Fibroblast of lung (primary cell): Measurements from ENCODE around the gene HMGCS1. TPM values are rescaled to one million over a fixed set of nuclear protein-coding genes. Genes with fewer than 3 reads are reported as not detected.

Experiments used
- DNase-seq, 2 donors: peaks; one replicate each; pipeline versions ENCODE4 v3.0.0 to v3.0.0-alpha.2; 2010; ENCODE audit warnings: low read depth in 2 of 2
- H2AFZ ChIP-seq: 2 replicates; pipeline ENCODE4 v1.5.1; 2012; ENCODE audit warnings: low read length, control low read depth, inconsistent platforms
- H3K27ac ChIP-seq: 2 replicates; pipeline ENCODE4 v1.5.1; 2011; ENCODE audit warnings: low read length, control low read depth; ENCODE audit not compliant: insufficient read depth
- H3K27me3 ChIP-seq: 2 replicates; pipeline ENCODE4 v1.5.1; 2011; ENCODE audit warnings: mild to moderate bottlenecking, low read length; ENCODE audit not compliant: control insufficient read depth, insufficient read depth
- H3K36me3 ChIP-seq: 2 replicates; pipeline ENCODE4 v1.5.1; 2011; ENCODE audit warnings: low read length; ENCODE audit not compliant: control insufficient read depth, insufficient read depth
- H3K4me1 ChIP-seq: 2 replicates; pipeline ENCODE4 v1.5.1; 2011; ENCODE audit warnings: low read length; ENCODE audit not compliant: control insufficient read depth, insufficient read depth; ENCODE audit errors: extremely low read depth
- H3K4me2 ChIP-seq: 2 replicates; pipeline ENCODE4 v1.5.1; 2011; ENCODE audit warnings: low read length, control low read depth; ENCODE audit not compliant: insufficient read depth; ENCODE audit errors: extremely low read depth
- H3K4me3 ChIP-seq, 4 experiments: fragments of 200-600 bp in 1 of 4; sonication (generic) in 1 of 4; replicated peaks in 1 of 4; 2 replicates each; pipeline ENCODE4 v1.5.1; 2011 to 2016; ENCODE audit warnings: low read length in 4 of 4, low read depth in 3 of 4, mild to moderate bottlenecking in 3 of 4, control low read depth in 2 of 4, inconsistent platforms in 1 of 4, mixed read lengths in 1 of 4; ENCODE audit not compliant: insufficient read depth in 1 of 4; ENCODE audit errors: control extremely low read depth in 1 of 4
- H3K79me2 ChIP-seq: 2 replicates; pipeline ENCODE4 v1.5.1; 2012; ENCODE audit warnings: mild to moderate bottlenecking, low read length, inconsistent platforms; ENCODE audit not compliant: control insufficient read depth, insufficient read depth
- H3K9ac ChIP-seq: 2 replicates; pipeline ENCODE4 v1.5.1; 2011; ENCODE audit warnings: mild to moderate bottlenecking, low read length, control low read depth; ENCODE audit not compliant: insufficient read depth
- H3K9me3 ChIP-seq: 2 replicates; pipeline ENCODE4 v1.5.1; 2012; ENCODE audit warnings: low read depth, low read length; ENCODE audit not compliant: control insufficient read depth, insufficient read depth
- H4K20me1 ChIP-seq: 2 replicates; pipeline ENCODE4 v1.5.1; 2011; ENCODE audit warnings: low read length; ENCODE audit not compliant: control insufficient read depth, insufficient read depth; ENCODE audit errors: extremely low read depth
- EZH2 ChIP-seq: IDR thresholded peaks from 2 replicates; pipeline ENCODE4 v1.5.1; 2012; ENCODE audit warnings: low read length, control low read depth, mild to moderate bottlenecking; ENCODE audit errors: missing control alignments
- polyA plus RNA-seq, 2 donors: library from polyadenylated mRNA; depleted of rRNA in 1 of 2; stranded (reverse) in 1 of 2; unstranded in 1 of 2; fragments of >200 nt; gene quantifications; 2 replicates each; pipeline ENCODE4 v1.2.1, GENCODE V29; 2011 to 2012; ENCODE audit warnings: missing spikeins in 1 of 2
- total RNA-seq: library from RNA; depleted of rRNA; stranded (reverse); fragments of >200 nt; gene quantifications from 2 replicates; pipeline ENCODE4 v1.2.1, GENCODE V29; 2014
- TF ChIP-seq, protein P1 (sequence below), 2 donors: IDR thresholded peaks in 1 of 2; conservative IDR thresholded peaks in 1 of 2; 1 replicate in 1 of 2; 2 replicates in 1 of 2; pipeline ENCODE4 v1.5.1; 2011 to 2012; ENCODE audit warnings: low read length in 2 of 2, control low read depth in 1 of 2, inconsistent platforms in 1 of 2, low read depth in 1 of 2, mild to moderate bottlenecking in 1 of 2

HMGCS1 gene
- total and polyA plus RNA-seq, 2 donors (not counting 1 experiment from before 2014, with no cell fraction given) = 203 to 253 TPM

- Histone ChIP-seq H3K4me3 (no peak overlapping the region), H3K27ac (no peak overlapping the region), H3K4me1 (no peaks in the 10 kb centered on the region), H3K36me3 (no peaks in the 10 kb centered on the region), H3K27me3 (no peaks in the 10 kb centered on the region), H3K9me3 (no peaks in the 10 kb centered on the region), H3K79me2 (no peaks in the 10 kb centered on the region), H4K20me1 (no peaks in the 10 kb centered on the region), H3K9ac (no peak overlapping the region), H3K4me2 (no peak overlapping the region), H2AFZ (no peak overlapping the region)
- TF ChIP-seq, protein P1, sequence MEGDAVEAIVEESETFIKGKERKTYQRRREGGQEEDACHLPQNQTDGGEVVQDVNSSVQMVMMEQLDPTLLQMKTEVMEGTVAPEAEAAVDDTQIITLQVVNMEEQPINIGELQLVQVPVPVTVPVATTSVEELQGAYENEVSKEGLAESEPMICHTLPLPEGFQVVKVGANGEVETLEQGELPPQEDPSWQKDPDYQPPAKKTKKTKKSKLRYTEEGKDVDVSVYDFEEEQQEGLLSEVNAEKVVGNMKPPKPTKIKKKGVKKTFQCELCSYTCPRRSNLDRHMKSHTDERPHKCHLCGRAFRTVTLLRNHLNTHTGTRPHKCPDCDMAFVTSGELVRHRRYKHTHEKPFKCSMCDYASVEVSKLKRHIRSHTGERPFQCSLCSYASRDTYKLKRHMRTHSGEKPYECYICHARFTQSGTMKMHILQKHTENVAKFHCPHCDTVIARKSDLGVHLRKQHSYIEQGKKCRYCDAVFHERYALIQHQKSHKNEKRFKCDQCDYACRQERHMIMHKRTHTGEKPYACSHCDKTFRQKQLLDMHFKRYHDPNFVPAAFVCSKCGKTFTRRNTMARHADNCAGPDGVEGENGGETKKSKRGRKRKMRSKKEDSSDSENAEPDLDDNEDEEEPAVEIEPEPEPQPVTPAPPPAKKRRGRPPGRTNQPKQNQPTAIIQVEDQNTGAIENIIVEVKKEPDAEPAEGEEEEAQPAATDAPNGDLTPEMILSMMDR (conservative IDR thresholded peaks at IDR 0.05 in 1 of 2, IDR thresholded peaks at IDR 0.05 in 1 of 2; ENCODE audit: low read depth in 1 of 2, low read length in 2 of 2) = no peak
- no peak for TF ChIP-seq EZH2
- DNase-seq = no peak
These were observed 7.6 kb upstream of the HMGCS1 start for GRCh38 chr5:43320846-43321245.

DNA sequence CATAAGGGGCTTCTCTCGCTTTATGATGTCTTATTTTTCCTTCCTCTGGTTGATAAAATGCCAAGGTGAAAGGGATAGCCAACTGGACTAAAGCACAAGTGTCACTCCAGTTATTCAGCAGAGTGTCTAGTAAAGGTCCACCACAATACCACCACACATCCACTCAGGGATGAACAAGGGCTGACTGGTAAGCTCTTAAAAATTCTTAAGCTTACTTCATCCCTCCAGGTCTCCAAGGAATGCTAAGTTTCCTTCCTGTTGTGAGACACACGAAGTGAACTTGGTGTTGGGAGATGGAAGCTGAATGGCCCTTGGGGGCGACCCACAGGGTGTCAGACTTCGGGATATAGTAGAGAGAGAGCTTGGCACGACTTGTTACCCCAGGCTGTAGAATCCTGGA, 3.2 kb upstream of the HMGCS1 start:
- DNase-seq = no peak
- Histone ChIP-seq H3K4me2 (no peak overlapping the region), H3K9ac (no peak overlapping the region)

GRCh38 chr5:43315682-43316081, 2.5 kb upstream of the HMGCS1 start:
- Histone ChIP-seq H3K4me3 (no peak overlapping the region), H4K20me1 (no peaks in the 10 kb centered on the region), H3K9me3 (no peaks in the 10 kb centered on the region), H2AFZ (no peak overlapping the region), H3K4me2 (no peak overlapping the region), H3K27ac (no peak overlapping the region), H3K79me2 (peaks cover 26% of the 10 kb centered on the region), H3K9ac (no peak overlapping the region), H3K27me3 (no peaks in the 10 kb centered on the region), H3K4me1 (no peaks in the 10 kb centered on the region), H3K36me3 (no peaks in the 10 kb centered on the region)
- DNase-seq = no peak
- TF ChIP-seq, protein P1 (conservative IDR thresholded peaks at IDR 0.05 in 1 of 2, IDR thresholded peaks at IDR 0.05 in 1 of 2; ENCODE audit: low read depth in 1 of 2, low read length in 2 of 2) = no peak
- TF ChIP-seq EZH2 = no peak

More for the DNA sequence above, 3.2 kb upstream of the HMGCS1 start:
- H3K36me3 ChIP-seq = no peaks in the 10 kb centered on the region
- H3K27ac ChIP-seq = no peak overlapping the region
- H3K27me3 ChIP-seq = no peaks in the 10 kb centered on the region
- H3K4me1 ChIP-seq = no peaks in the 10 kb centered on the region
- no peak overlapping the region for H2AFZ ChIP-seq
- TF ChIP-seq EZH2 = no peak
- TF ChIP-seq, protein P1 (conservative IDR thresholded peaks at IDR 0.05 in 1 of 2, IDR thresholded peaks at IDR 0.05 in 1 of 2; ENCODE audit: low read depth in 1 of 2, low read length in 2 of 2) = no peak
- peaks cover 18% of the 10 kb centered on the region for H3K79me2 ChIP-seq
- no peak overlapping the region for H3K4me3 ChIP-seq
- H3K9me3 ChIP-seq = no peaks in the 10 kb centered on the region
- H4K20me1 ChIP-seq = no peaks in the 10 kb centered on the region
